SK-N-SH (cell line): ENCODE results near the gene NXNL2. TPM values are rescaled to one million over a fixed set of nuclear protein-coding genes. Genes with fewer than 3 reads are reported as not detected.

Experiments
- CTCF ChIA-PET: fragments of 300-600, 350-600 bp; formaldehyde crosslinking; extraction: SDS; loops from one replicate; lab custom pipeline; 2021; lab: Yijun Ruan, JAX
- POLR2A ChIA-PET: fragments of 350-600 bp; sonication (Branson Sonifier 250); formaldehyde crosslinking; extraction: SDS; loops from one replicate; lab custom pipeline; 2020; ENCODE audit warnings: antibody characterized with exemption, inconsistent platforms; lab: Yijun Ruan, JAX
- DNase-seq: peaks from one replicate; pipeline ENCODE4 v3.0.0; 2012
- H2AFZ ChIP-seq: fragments of 200-600 bp; sonication (generic); 2 replicates; pipeline ENCODE4 v1.8.1; 2016; ENCODE audit warnings: antibody characterized with exemption, mild to moderate bottlenecking, low read depth
- H3F3A ChIP-seq: fragments of 200-600 bp; sonication (generic); replicated peaks from 2 replicates; pipeline ENCODE3; 2016; ENCODE audit warnings: antibody characterized with exemption, mild to moderate bottlenecking; ENCODE audit not compliant: insufficient read depth
- H3K27ac ChIP-seq, 2 experiments: fragments of 200-500 bp in 1 of 2; fragments of 200-600 bp in 1 of 2; sonication (Bioruptor generic) in 1 of 2; sonication (generic), shearing (Covaris generic) in 1 of 2; 2 replicates each; pipeline versions ENCODE4 v1.5.1 to v1.6.1; 2014 to 2016; ENCODE audit warnings: low read depth in 2 of 2, inconsistent platforms in 1 of 2, low read length in 1 of 2, mild to moderate bottlenecking in 1 of 2, mixed read lengths in 1 of 2
- H3K27me3 ChIP-seq: fragments of 200-600 bp; sonication (generic), shearing (Covaris generic); 2 replicates; pipeline ENCODE4 v1.6.1; 2016; ENCODE audit warnings: mixed run types; ENCODE audit not compliant: insufficient read depth
- H3K36me3 ChIP-seq, 2 experiments: fragments of 200-500 bp in 1 of 2; fragments of 200-600 bp in 1 of 2; sonication (Bioruptor generic) in 1 of 2; sonication (generic) in 1 of 2; replicated peaks in 1 of 2; 2 replicates each; pipeline versions ENCODE3 to v1.5.1; 2014 to 2016; ENCODE audit warnings: low read length in 1 of 2, mild to moderate bottlenecking in 1 of 2; ENCODE audit not compliant: insufficient read depth in 2 of 2, control insufficient read depth in 1 of 2
- H3K4me1 ChIP-seq, 2 experiments: fragments of 200-500 bp in 1 of 2; fragments of 200-600 bp in 1 of 2; sonication (Bioruptor generic) in 1 of 2; sonication (generic), shearing (Covaris generic) in 1 of 2; 2 replicates each; pipeline versions ENCODE4 v1.5.1 to v1.6.1; 2014 to 2016; ENCODE audit warnings: low read depth in 1 of 2, low read length in 1 of 2, mixed run types in 1 of 2; ENCODE audit not compliant: insufficient read depth in 2 of 2, control insufficient read depth in 1 of 2
- H3K4me2 ChIP-seq: fragments of 200-600 bp; sonication (generic), shearing (Covaris generic); 2 replicates; pipeline ENCODE4 v1.6.1; 2017; ENCODE audit warnings: mixed run types
- H3K4me3 ChIP-seq, 2 experiments: fragments of 200-500 bp in 1 of 2; fragments of 200-600 bp in 1 of 2; sonication (Bioruptor generic) in 1 of 2; sonication (generic), shearing (Covaris generic) in 1 of 2; 2 replicates each; pipeline versions ENCODE4 v1.5.1 to v1.8.1; 2014 to 2016; ENCODE audit warnings: low read depth in 2 of 2, inconsistent platforms in 1 of 2, low read length in 1 of 2, mild to moderate bottlenecking in 1 of 2, mixed read lengths in 1 of 2, moderate library complexity in 1 of 2
- H3K79me2 ChIP-seq: fragments of 200-600 bp; sonication (generic); 2 replicates; pipeline ENCODE4 v1.8.1; 2017; ENCODE audit warnings: mild to moderate bottlenecking; ENCODE audit not compliant: insufficient read depth
- H3K9ac ChIP-seq: fragments of 200-600 bp; sonication (generic); 2 replicates; pipeline ENCODE4 v1.6.1; 2017; ENCODE audit warnings: mixed run types
- H3K9me2 ChIP-seq: fragments of 200-600 bp; sonication (generic); 2 replicates; pipeline ENCODE4 v1.6.1; 2017; ENCODE audit warnings: mixed run types
- H3K9me3 ChIP-seq: fragments of 200-600 bp; sonication (generic); 2 replicates; pipeline ENCODE4 v1.6.1; 2017; ENCODE audit warnings: mixed run types, mild to moderate bottlenecking, moderate library complexity
- H4K20me1 ChIP-seq: fragments of 200-600 bp; sonication (generic); 2 replicates; pipeline ENCODE4 v1.6.1; 2017; ENCODE audit warnings: mild to moderate bottlenecking, mixed run types; ENCODE audit not compliant: insufficient read depth
- CHD2 ChIP-seq: fragments of 150-350 bp; IDR thresholded peaks from 2 replicates; pipeline ENCODE4 v1.6.1; 2018; ENCODE audit warnings: low read length; ENCODE audit not compliant: partially characterized antibody
- FOSL2 ChIP-seq: IDR thresholded peaks from 2 replicates; pipeline ENCODE4 v1.4.0; 2012; ENCODE audit warnings: low read depth, mild to moderate bottlenecking, moderate library complexity, borderline replicate concordance
- FOXM1 ChIP-seq: IDR thresholded peaks from 2 replicates; pipeline ENCODE4 v1.4.0; 2012; ENCODE audit warnings: low read depth, mild to moderate bottlenecking
- JUND ChIP-seq: IDR thresholded peaks from 2 replicates; pipeline ENCODE4 v1.4.0; 2012
- MXI1 ChIP-seq: IDR thresholded peaks from 2 replicates; pipeline ENCODE4 v1.6.1; 2012; ENCODE audit warnings: mild to moderate bottlenecking, low read depth, low read length, improper control_type of control experiment
- NFIC ChIP-seq: IDR thresholded peaks from 2 replicates; pipeline ENCODE4 v1.4.0; 2012; ENCODE audit warnings: borderline replicate concordance
- NRF1 ChIP-seq: IDR thresholded peaks from 2 replicates; pipeline ENCODE4 v1.6.1; 2012; ENCODE audit warnings: low read depth, mild to moderate bottlenecking, low read length
- POLR2AphosphoS5 ChIP-seq: IDR thresholded peaks from 2 replicates; pipeline ENCODE4 v1.6.1; 2012; ENCODE audit warnings: low read depth, low read length
- RCOR1 ChIP-seq: fragments of 150-350 bp; IDR thresholded peaks from 2 replicates; pipeline ENCODE4 v1.6.1; 2017; ENCODE audit warnings: antibody characterized with exemption, low read length
- RXRA ChIP-seq: IDR thresholded peaks from 2 replicates; pipeline ENCODE4 v1.4.0; 2012; ENCODE audit warnings: low read depth, mild to moderate bottlenecking, borderline replicate concordance
- TAF1 ChIP-seq: IDR thresholded peaks from 2 replicates; pipeline ENCODE4 v1.6.1; 2012; ENCODE audit warnings: low read depth, mild to moderate bottlenecking, low read length, moderate library complexity, borderline replicate concordance
- TEAD4 ChIP-seq: IDR thresholded peaks from 2 replicates; pipeline ENCODE4 v1.4.0; 2012; ENCODE audit warnings: mild to moderate bottlenecking, borderline replicate concordance; ENCODE audit not compliant: insufficient read depth
- WGBS: methylation state at CpG from one replicate; pipeline ENCODE4 v1.1.6; 2017; ENCODE audit warnings: low lambda C conversion rate; 5-methylcytosine and 5-hydroxymethylcytosine counted together
- polyA plus RNA-seq, 3 experiments: library from polyadenylated mRNA; depleted of rRNA; stranded (reverse); fragments of >200 nt; gene quantifications; 2 replicates each; pipeline ENCODE4 v1.2.3, GENCODE V29; 2012
- TF ChIP-seq, protein P1 (sequence below): fragments of 150-350 bp; IDR thresholded peaks from 2 replicates; pipeline ENCODE4 v1.6.1; 2017; ENCODE audit warnings: antibody characterized with exemption, low read length, low read depth, borderline replicate concordance
- TF ChIP-seq, protein P2 (sequence below): IDR thresholded peaks from 2 replicates; pipeline ENCODE4 v1.4.0; 2012; ENCODE audit warnings: low read depth, borderline replicate concordance

The NXNL2 gene
- polyA plus RNA-seq, 1 of the 3 experiments (the other 2 are of a cell fraction) = 3.1 TPM

DNA sequence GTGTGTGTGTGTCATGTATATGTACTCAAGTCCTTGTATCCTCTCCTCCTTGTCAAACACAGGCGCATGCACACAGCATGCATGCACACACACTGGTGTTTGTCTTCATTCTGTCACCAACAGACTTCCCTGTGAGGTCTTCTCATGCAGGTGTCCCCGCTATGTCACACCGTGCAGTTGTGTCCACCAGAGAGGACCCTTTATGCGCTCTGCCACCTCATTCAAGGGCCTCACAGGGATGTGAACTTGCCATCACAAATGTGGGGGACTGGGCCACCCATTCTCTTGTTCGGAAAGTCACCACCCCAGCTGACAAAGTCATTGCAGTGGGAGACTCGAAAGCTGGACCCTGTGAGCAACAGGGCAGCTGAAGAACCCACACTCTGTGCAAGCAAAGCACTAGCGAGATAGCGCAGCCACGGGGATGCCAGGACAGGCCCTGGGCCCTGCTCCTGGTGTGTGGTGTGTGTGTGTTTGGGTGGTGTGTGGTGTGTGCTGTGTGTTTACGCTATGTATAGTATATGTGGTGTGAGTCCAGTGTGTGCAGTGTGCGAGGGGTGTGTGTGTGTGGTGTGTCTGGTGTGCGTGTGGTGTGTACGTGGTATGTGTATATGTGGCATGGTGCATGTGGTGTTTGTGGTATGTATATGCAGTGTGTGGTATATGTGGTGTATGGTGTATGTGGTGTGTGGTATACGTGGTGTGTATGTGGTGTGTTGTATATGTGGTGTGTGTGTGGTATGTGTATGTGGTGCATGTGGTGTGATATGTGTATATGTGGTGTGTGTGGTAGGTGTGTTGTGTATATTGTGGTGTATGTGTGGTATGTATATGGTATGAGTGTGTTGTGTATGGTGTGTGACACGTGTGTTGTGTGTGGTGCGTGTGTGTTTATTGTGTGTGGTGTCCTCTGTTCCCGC is 30.9 kb upstream of the NXNL2 start:
- ChIA-PET POLR2A (no interaction called here), CTCF (interaction anchor here (1.2 kb wide), 1 partner anchor 27 kb away, joined by 3 read pairs; no protein-coding TSS in a partner anchor)
- Histone ChIP-seq H3K27ac (no peak overlapping the region), H4K20me1 (no peaks in the 10 kb centered on the region), H3K9ac (no peak overlapping the region), H3K4me2 (no peak overlapping the region), H3K4me3 (no peak overlapping the region), H3K4me1 (no peaks in the 10 kb centered on the region; a peak in 1 of 4 replicates), H3K79me2 (no peaks in the 10 kb centered on the region), H3K27me3 (no peaks in the 10 kb centered on the region), H3K9me2 (no peaks in the 10 kb centered on the region), H3K36me3 (no peaks in the 10 kb centered on the region), H3F3A (no peaks in the 10 kb centered on the region), H3K9me3 (no peaks in the 10 kb centered on the region), H2AFZ (no peak overlapping the region)
- DNase-seq = no peak
- WGBS = 92% methylated on average over 17 of the region's 17 CpGs
- no peak for TF ChIP-seq NRF1
- TF ChIP-seq FOXM1 = no peak
- no peak for TF ChIP-seq NFIC
- no peak for TF ChIP-seq POLR2AphosphoS5
- TF ChIP-seq, protein P1, sequence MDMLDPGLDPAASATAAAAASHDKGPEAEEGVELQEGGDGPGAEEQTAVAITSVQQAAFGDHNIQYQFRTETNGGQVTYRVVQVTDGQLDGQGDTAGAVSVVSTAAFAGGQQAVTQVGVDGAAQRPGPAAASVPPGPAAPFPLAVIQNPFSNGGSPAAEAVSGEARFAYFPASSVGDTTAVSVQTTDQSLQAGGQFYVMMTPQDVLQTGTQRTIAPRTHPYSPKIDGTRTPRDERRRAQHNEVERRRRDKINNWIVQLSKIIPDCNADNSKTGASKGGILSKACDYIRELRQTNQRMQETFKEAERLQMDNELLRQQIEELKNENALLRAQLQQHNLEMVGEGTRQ = no peak
- TF ChIP-seq, protein P2, sequence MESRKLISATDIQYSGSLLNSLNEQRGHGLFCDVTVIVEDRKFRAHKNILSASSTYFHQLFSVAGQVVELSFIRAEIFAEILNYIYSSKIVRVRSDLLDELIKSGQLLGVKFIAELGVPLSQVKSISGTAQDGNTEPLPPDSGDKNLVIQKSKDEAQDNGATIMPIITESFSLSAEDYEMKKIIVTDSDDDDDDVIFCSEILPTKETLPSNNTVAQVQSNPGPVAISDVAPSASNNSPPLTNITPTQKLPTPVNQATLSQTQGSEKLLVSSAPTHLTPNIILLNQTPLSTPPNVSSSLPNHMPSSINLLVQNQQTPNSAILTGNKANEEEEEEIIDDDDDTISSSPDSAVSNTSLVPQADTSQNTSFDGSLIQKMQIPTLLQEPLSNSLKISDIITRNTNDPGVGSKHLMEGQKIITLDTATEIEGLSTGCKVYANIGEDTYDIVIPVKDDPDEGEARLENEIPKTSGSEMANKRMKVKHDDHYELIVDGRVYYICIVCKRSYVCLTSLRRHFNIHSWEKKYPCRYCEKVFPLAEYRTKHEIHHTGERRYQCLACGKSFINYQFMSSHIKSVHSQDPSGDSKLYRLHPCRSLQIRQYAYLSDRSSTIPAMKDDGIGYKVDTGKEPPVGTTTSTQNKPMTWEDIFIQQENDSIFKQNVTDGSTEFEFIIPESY = no peak
- TF ChIP-seq CHD2 = no peak
- TF ChIP-seq FOSL2 = no peak
- TF ChIP-seq TEAD4 = no peak
- no peak for TF ChIP-seq TAF1
- no peak for TF ChIP-seq RCOR1
- TF ChIP-seq RXRA = no peak
- TF ChIP-seq JUND = no peak
- no peak for TF ChIP-seq MXI1

DNA sequence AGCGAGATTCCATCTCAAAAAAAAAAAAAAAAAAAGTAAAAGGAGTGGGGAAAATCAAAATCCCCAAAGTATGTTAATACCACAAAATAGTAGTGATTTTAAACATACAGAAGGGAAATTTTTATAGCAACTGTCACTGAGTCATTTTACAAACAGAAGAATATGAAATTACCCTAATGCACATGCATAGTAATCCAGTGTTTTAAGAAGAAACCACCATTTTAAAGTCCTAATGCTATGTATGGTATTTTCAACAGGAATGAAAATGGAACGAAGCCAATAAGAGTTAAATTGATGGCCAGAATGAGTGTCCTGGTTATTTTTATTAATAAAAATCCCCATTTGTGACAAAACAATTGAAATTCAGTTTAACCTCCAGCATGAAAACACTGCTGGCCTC is 26.7 kb upstream of the NXNL2 start:
- Histone ChIP-seq H4K20me1 (no peaks in the 10 kb centered on the region), H3K9me2 (no peaks in the 10 kb centered on the region), H3K9ac (no peak overlapping the region), H3K36me3 (no peaks in the 10 kb centered on the region), H3K4me2 (no peak overlapping the region), H3K4me3 (no peak overlapping the region), H3K4me1 (no peaks in the 10 kb centered on the region), H3K27ac (no peak overlapping the region), H3K9me3 (no peaks in the 10 kb centered on the region), H2AFZ (no peak overlapping the region), H3K27me3 (no peaks in the 10 kb centered on the region), H3K79me2 (no peaks in the 10 kb centered on the region), H3F3A (peaks cover 4% of the 10 kb centered on the region)
- 70% methylated on average over 2 of the region's 2 CpGs for WGBS
- no peak for DNase-seq
- TF ChIP-seq, protein P2 = no peak
- CTCF ChIA-PET = no interaction called here
- POLR2A ChIA-PET = no interaction called here
